NCI-H1105 treated with DMSO at 0.1 percent for 48 hours (cell line): ENCODE results near the gene GPN3.
A peak's percentile ranks its signal among the peaks of the same experiment; 100 is the strongest.
"Not testable (repeated sequence)": the region's sequence is repeated elsewhere in the genome, so short reads cannot be mapped to it uniquely, and the experiment has no call there.

Source experiments
- DNase-seq: peaks from one replicate; lab custom pipeline; 2025; lab: John Stamatoyannopoulos, UW

Gene GPN3

GRCh38 chr12:110444455-110444854 lies 23.6 kb downstream of the GPN3 start:
- no peak for DNase-seq

GRCh38 chr12:110436231-110436630 lies 31.8 kb downstream of the GPN3 start:
- DNase-seq: no peak

GRCh38 chr12:110431957-110432587 lies 36.0 kb downstream of the GPN3 start:
- no peak for DNase-seq

GRCh38 chr12:110429676-110430075 lies 38.4 kb downstream of the GPN3 start:
- not testable (repeated sequence) for DNase-seq

- no peak for DNase-seq
These were observed 41.7 kb downstream of the GPN3 start for GRCh38 chr12:110426406-110426805.

- no peak for DNase-seq
These were observed 43.8 kb downstream of the GPN3 start for GRCh38 chr12:110424237-110424636.

GRCh38 chr12:110421701-110422100 lies 46.4 kb downstream of the GPN3 start:
- no peak for DNase-seq

GRCh38 chr12:110421159-110421661 lies 46.8 kb downstream of the GPN3 start:
- DNase-seq: no peak

GRCh38 chr12:110420644-110421043 lies 47.4 kb downstream of the GPN3 start:
- DNase-seq: not testable (repeated sequence)

- not testable (repeated sequence) for DNase-seq
These were observed 50.9 kb downstream of the GPN3 start for GRCh38 chr12:110417113-110417512.

- not testable (repeated sequence) for DNase-seq
These were observed 58.0 kb downstream of the GPN3 start for GRCh38 chr12:110410086-110410485.

- not testable (repeated sequence) for DNase-seq
These were observed 62.9 kb downstream of the GPN3 start for GRCh38 chr12:110405126-110405662.

- DNase-seq: peak; percentile 88
These were observed 63.9 kb downstream of the GPN3 start for GRCh38 chr12:110403976-110404682.

GRCh38 chr12:110403146-110403975 lies 64.7 kb downstream of the GPN3 start, which contains the start of gene ANAPC7:
TSS of gene ANAPC7 (minus strand) at chr12:110403708. CDS start at chr12:110403627, 81 bp downstream.
- peak; percentile 91 for DNase-seq
